ENCODE measurements around the gene MTG1.

DNA sequence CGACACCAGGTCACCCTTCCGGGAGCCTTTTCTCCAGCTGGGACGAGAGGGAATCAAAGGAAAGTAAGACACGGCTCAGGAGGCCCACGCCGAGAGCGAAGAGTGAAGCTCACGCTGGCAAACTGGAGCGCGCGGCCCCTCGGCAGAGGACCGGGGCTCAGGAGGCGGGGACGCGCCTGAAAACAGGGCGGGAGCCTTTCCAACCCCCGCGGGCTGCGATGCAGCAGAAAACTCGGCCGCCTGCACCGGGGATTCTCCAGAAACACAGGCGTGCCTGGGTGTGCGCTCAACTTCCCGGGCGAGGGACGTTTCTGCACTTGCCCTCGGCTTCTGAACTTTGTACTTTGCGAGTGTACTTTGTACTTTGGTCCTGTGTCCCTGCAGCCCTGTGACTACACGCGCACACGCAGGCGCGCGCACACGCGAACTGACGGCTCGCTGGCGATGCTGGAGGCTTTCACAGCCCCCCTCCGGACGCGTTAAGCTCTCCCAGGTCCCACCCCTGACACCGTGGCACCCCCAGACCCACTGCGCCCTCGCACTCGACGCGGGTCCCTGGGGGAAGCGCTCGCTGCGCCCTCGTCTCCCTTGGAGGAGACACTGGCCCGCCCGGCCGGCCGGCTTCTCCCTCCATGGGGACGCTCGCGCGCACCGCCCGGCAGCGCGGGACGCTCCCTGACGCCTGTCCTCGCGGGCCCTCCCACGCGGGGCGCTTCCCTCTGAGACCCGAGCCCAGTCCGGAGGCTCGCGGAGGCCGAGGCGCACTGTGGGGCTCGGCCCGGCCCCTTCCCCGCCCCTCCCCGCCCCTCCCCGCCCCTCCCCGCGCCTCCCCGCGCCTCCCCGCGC lies 15.5 kb upstream of the MTG1 start:
- TF ChIP-seq, protein P1, sequence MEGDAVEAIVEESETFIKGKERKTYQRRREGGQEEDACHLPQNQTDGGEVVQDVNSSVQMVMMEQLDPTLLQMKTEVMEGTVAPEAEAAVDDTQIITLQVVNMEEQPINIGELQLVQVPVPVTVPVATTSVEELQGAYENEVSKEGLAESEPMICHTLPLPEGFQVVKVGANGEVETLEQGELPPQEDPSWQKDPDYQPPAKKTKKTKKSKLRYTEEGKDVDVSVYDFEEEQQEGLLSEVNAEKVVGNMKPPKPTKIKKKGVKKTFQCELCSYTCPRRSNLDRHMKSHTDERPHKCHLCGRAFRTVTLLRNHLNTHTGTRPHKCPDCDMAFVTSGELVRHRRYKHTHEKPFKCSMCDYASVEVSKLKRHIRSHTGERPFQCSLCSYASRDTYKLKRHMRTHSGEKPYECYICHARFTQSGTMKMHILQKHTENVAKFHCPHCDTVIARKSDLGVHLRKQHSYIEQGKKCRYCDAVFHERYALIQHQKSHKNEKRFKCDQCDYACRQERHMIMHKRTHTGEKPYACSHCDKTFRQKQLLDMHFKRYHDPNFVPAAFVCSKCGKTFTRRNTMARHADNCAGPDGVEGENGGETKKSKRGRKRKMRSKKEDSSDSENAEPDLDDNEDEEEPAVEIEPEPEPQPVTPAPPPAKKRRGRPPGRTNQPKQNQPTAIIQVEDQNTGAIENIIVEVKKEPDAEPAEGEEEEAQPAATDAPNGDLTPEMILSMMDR (conservative IDR thresholded peaks at IDR 0.05; ENCODE audit: low read length), result no peak
- no peak for TF ChIP-seq EZH2phosphoT487 (IDR thresholded peaks at IDR 0.05; ENCODE audit: borderline replicate concordance)

Measured in Loucy (cell line).